Measurements from ENCODE around the gene YY1. TPM values are rescaled to one million over a fixed set of nuclear protein-coding genes. Genes with fewer than 3 reads are reported as not detected.
"Not testable (repeated sequence)": the region's sequence is repeated elsewhere in the genome, so short reads cannot be mapped to it uniquely, and the experiment has no call there.

YY1 gene
- total RNA-seq, 2 experiments from 2014 or later = 82.4 to 85.0 TPM

- CTCF ChIA-PET = interaction anchor here (1.4 to 1.7 kb wide), 2 partner anchors 9 to 165 kb away, joined by 3 to 8 read pairs; no protein-coding TSS in a partner anchor
- no peak overlapping the region for H3K27ac Mint-ChIP-seq
- H3K4me1 Mint-ChIP-seq (ENCODE audit: low read depth) = peaks cover 13% of the 10 kb centered on the region
Observed at GRCh38 chr14:100281286-100282082, 42.5 kb downstream of the YY1 start.

GRCh38 chr14:100282083-100282350 is 43.1 kb downstream of the YY1 start:
- H3K36me3 Mint-ChIP-seq (ENCODE audit: low read depth) = peaks cover 5% of the 10 kb centered on the region
- H3K9me3 Mint-ChIP-seq = no peaks in the 10 kb centered on the region
- DNase-seq = no peak
- no peak overlapping the region for H3K27ac Mint-ChIP-seq
- no peaks in the 10 kb centered on the region for H3K27me3 Mint-ChIP-seq (ENCODE audit: low read depth)
- CTCF ChIA-PET = interaction anchor here (1.4 to 1.7 kb wide), 2 partner anchors 10 to 164 kb away, joined by 3 to 8 read pairs; no protein-coding TSS in a partner anchor
- no peak overlapping the region for H3K4me3 Mint-ChIP-seq
- intact Hi-C loops (cut with micrococcal nuclease) = no loop called here
- peaks cover 12% of the 10 kb centered on the region for H3K4me1 Mint-ChIP-seq (ENCODE audit: low read depth)

More at GRCh38 chr14:100281286-100282082, 42.5 kb downstream of the YY1 start:
- Mint-ChIP-seq H3K27me3 (ENCODE audit: low read depth) (no peaks in the 10 kb centered on the region), H3K4me3 (no peak overlapping the region), H3K9me3 (no peaks in the 10 kb centered on the region), H3K36me3 (ENCODE audit: low read depth) (peaks cover 5% of the 10 kb centered on the region)
- no peak for DNase-seq
- intact Hi-C loops (cut with micrococcal nuclease) = no loop called here

- Mint-ChIP-seq H3K9me3 (no peaks in the 10 kb centered on the region), H3K4me1 (ENCODE audit: low read depth) (peaks cover 8% of the 10 kb centered on the region), H3K27ac (no peak overlapping the region), H3K4me3 (no peak overlapping the region), H3K36me3 (ENCODE audit: low read depth) (peaks cover 4% of the 10 kb centered on the region), H3K27me3 (ENCODE audit: low read depth) (no peaks in the 10 kb centered on the region)
- CTCF ChIA-PET = interaction anchor here (1.2 to 3.9 kb wide), 6 partner anchors 11 to 163 kb away, joined by 3 to 26 read pairs (median 8); no protein-coding TSS in a partner anchor
- intact Hi-C loops (cut with micrococcal nuclease) = no loop called here
- DNase-seq = no peak
Observed at GRCh38 chr14:100282766-100283419, 43.9 kb downstream of the YY1 start.

GRCh38 chr14:100283436-100283835 is 44.5 kb downstream of the YY1 start:
- DNase-seq; H3K36me3 Mint-ChIP-seq (ENCODE audit: low read depth); H3K27ac Mint-ChIP-seq; H3K4me1 Mint-ChIP-seq (ENCODE audit: low read depth); H3K4me3 Mint-ChIP-seq; H3K9me3 Mint-ChIP-seq; intact Hi-C loops (cut with micrococcal nuclease); H3K27me3 Mint-ChIP-seq (ENCODE audit: low read depth): not testable (repeated sequence)
- CTCF ChIA-PET = interaction anchor here (0.9 to 3.9 kb wide), 9 partner anchors 11 to 107 kb away, joined by 3 to 26 read pairs (median 8); no protein-coding TSS in a partner anchor

GRCh38 chr14:100283984-100284881 is 45.3 kb downstream of the YY1 start:
- intact Hi-C loops (cut with micrococcal nuclease) = loop anchor here (2.0 kb wide), 2 partner anchors 35 to 43 kb away; no protein-coding TSS in a partner anchor
- Mint-ChIP-seq H3K9me3 (no peaks in the 10 kb centered on the region), H3K4me1 (ENCODE audit: low read depth) (peaks cover 8% of the 10 kb centered on the region), H3K4me3 (peak overlapping the region; percentile 47), H3K27me3 (ENCODE audit: low read depth) (no peaks in the 10 kb centered on the region), H3K27ac (no peak overlapping the region), H3K36me3 (ENCODE audit: low read depth) (peaks cover 4% of the 10 kb centered on the region)
- CTCF ChIA-PET = interaction anchor here (0.6 to 3.9 kb wide), 16 partner anchors 12 to 228 kb away, joined by 3 to 26 read pairs (median 4); no protein-coding TSS in a partner anchor
- no peak for DNase-seq

GRCh38 chr14:100285021-100285912 is 46.3 kb downstream of the YY1 start:
- no peaks in the 10 kb centered on the region for H3K27me3 Mint-ChIP-seq (ENCODE audit: low read depth)
- DNase-seq = peak; percentile 75
- peaks cover 2% of the 10 kb centered on the region for H3K36me3 Mint-ChIP-seq (ENCODE audit: low read depth)
- intact Hi-C loops (cut with micrococcal nuclease) = loop anchor here (1.0 to 5.0 kb wide), 5 partner anchors 34 to 493 kb away; partner anchors contain the start of gene EML1
- H3K4me1 Mint-ChIP-seq (ENCODE audit: low read depth) = peaks cover 8% of the 10 kb centered on the region
- peak overlapping the region; percentile 69 for H3K4me3 Mint-ChIP-seq
- no peak overlapping the region for H3K27ac Mint-ChIP-seq
- CTCF ChIA-PET = interaction anchor here (0.6 to 3.9 kb wide), 28 partner anchors 10 to 368 kb away, joined by 3 to 26 read pairs (median 4); a partner anchor contains a TSS
- no peaks in the 10 kb centered on the region for H3K9me3 Mint-ChIP-seq

- CTCF ChIA-PET = interaction anchor here (0.6 to 3.9 kb wide), 22 partner anchors 10 to 367 kb away, joined by 3 to 26 read pairs (median 4); a partner anchor contains a TSS
- Mint-ChIP-seq H3K27ac (peak overlapping the region; percentile 21), H3K9me3 (no peaks in the 10 kb centered on the region), H3K4me1 (ENCODE audit: low read depth) (peaks cover 8% of the 10 kb centered on the region), H3K4me3 (peak overlapping the region; percentile 69), H3K36me3 (ENCODE audit: low read depth) (no peaks in the 10 kb centered on the region), H3K27me3 (ENCODE audit: low read depth) (no peaks in the 10 kb centered on the region)
- no peak for DNase-seq
- intact Hi-C loops (cut with micrococcal nuclease) = loop anchor here (1.0 to 5.0 kb wide), 5 partner anchors 33 to 494 kb away; partner anchors contain the start of gene EML1
Observed at GRCh38 chr14:100285913-100286400, 47.0 kb downstream of the YY1 start.

GRCh38 chr14:100286484-100287191 is 47.7 kb downstream of the YY1 start:
- CTCF ChIA-PET = interaction anchor here (0.6 to 3.9 kb wide), 18 partner anchors 10 to 91 kb away, joined by 3 to 26 read pairs (median 5); a partner anchor contains a TSS
- Mint-ChIP-seq H3K4me3 (peak overlapping the region; percentile 69), H3K27ac (no peak overlapping the region), H3K4me1 (ENCODE audit: low read depth) (peaks cover 8% of the 10 kb centered on the region), H3K9me3 (no peaks in the 10 kb centered on the region), H3K27me3 (ENCODE audit: low read depth) (no peaks in the 10 kb centered on the region), H3K36me3 (ENCODE audit: low read depth) (no peaks in the 10 kb centered on the region)
- no peak for DNase-seq
- intact Hi-C loops (cut with micrococcal nuclease) = loop anchor here (5.0 kb wide), 1 partner anchor 494 kb away; the partner anchor contains the start of gene EML1

- peaks cover 7% of the 10 kb centered on the region for H3K4me1 Mint-ChIP-seq (ENCODE audit: low read depth)
- CTCF ChIA-PET = interaction anchor here (1.0 to 2.2 kb wide), 5 partner anchors 16 to 76 kb away, joined by 3 to 6 read pairs (median 3); no protein-coding TSS in a partner anchor
- no peaks in the 10 kb centered on the region for H3K9me3 Mint-ChIP-seq
- no peaks in the 10 kb centered on the region for H3K36me3 Mint-ChIP-seq (ENCODE audit: low read depth)
- H3K4me3 Mint-ChIP-seq = no peak overlapping the region
- intact Hi-C loops (cut with micrococcal nuclease) = loop anchor here (5.0 kb wide), 1 partner anchor 495 kb away; the partner anchor contains the start of gene EML1
- H3K27ac Mint-ChIP-seq = no peak overlapping the region
- no peaks in the 10 kb centered on the region for H3K27me3 Mint-ChIP-seq (ENCODE audit: low read depth)
- no peak for DNase-seq
Observed at GRCh38 chr14:100287202-100287997, 48.5 kb downstream of the YY1 start.

- not testable (repeated sequence) for H3K36me3 Mint-ChIP-seq (ENCODE audit: low read depth); H3K27ac Mint-ChIP-seq; H3K27me3 Mint-ChIP-seq (ENCODE audit: low read depth); H3K4me1 Mint-ChIP-seq (ENCODE audit: low read depth); H3K4me3 Mint-ChIP-seq; H3K9me3 Mint-ChIP-seq; DNase-seq
- intact Hi-C loops (cut with micrococcal nuclease) = loop anchor here (5.0 kb wide), 1 partner anchor 496 kb away; the partner anchor contains the start of gene EML1
- CTCF ChIA-PET = interaction anchor here (1.0 to 2.2 kb wide), 3 partner anchors 15 to 75 kb away, joined by 3 to 6 read pairs (median 3); no protein-coding TSS in a partner anchor
Observed at GRCh38 chr14:100287998-100288295, 49.0 kb downstream of the YY1 start.

Data from activated naive CD4-positive, alpha-beta T cell treated with anti-CD3 and anti-CD28 coated beads for 36 hours (primary cell).